Measurements from ENCODE around the gene ZFYVE28.
"Not testable (repeated sequence)": the region's sequence is repeated elsewhere in the genome, so short reads cannot be mapped to it uniquely, and the experiment has no call there.

ZFYVE28 gene

GRCh38 chr4:2390146-2390545, 28.3 kb downstream of the ZFYVE28 start:
- no peak for DNase-seq

- no peak for DNase-seq
Observed at GRCh38 chr4:2389691-2390090, 28.8 kb downstream of the ZFYVE28 start.

- no peak for DNase-seq
Observed at GRCh38 chr4:2388429-2389182, 29.8 kb downstream of the ZFYVE28 start.

- no peak for DNase-seq
Observed at GRCh38 chr4:2387829-2388228, 30.6 kb downstream of the ZFYVE28 start.

- no peak for DNase-seq
Observed at GRCh38 chr4:2387218-2387617, 31.2 kb downstream of the ZFYVE28 start.

- no peak for DNase-seq
Observed at GRCh38 chr4:2386717-2387116, 31.7 kb downstream of the ZFYVE28 start.

GRCh38 chr4:2385516-2385915, 32.9 kb downstream of the ZFYVE28 start:
- DNase-seq, result no peak

GRCh38 chr4:2384245-2384644, 34.2 kb downstream of the ZFYVE28 start:
- no peak for DNase-seq

GRCh38 chr4:2383760-2384159, 34.7 kb downstream of the ZFYVE28 start:
- DNase-seq, result no peak

GRCh38 chr4:2383220-2383631, 35.2 kb downstream of the ZFYVE28 start:
- DNase-seq, result not testable (repeated sequence)

GRCh38 chr4:2382769-2383202, 35.7 kb downstream of the ZFYVE28 start:
- DNase-seq, result not testable (repeated sequence)

GRCh38 chr4:2380589-2380988, 37.9 kb downstream of the ZFYVE28 start:
- not testable (repeated sequence) for DNase-seq

GRCh38 chr4:2378898-2379297, 39.5 kb downstream of the ZFYVE28 start:
- DNase-seq, result no peak

- DNase-seq, result no peak
Observed at GRCh38 chr4:2378401-2378800, 40.0 kb downstream of the ZFYVE28 start.

GRCh38 chr4:2377241-2377640, 41.2 kb downstream of the ZFYVE28 start:
- no peak for DNase-seq

GRCh38 chr4:2375427-2375826, 43.0 kb downstream of the ZFYVE28 start:
- no peak for DNase-seq

- DNase-seq, result no peak
Observed at GRCh38 chr4:2373532-2373931, 44.9 kb downstream of the ZFYVE28 start.

GRCh38 chr4:2372488-2373030, 45.9 kb downstream of the ZFYVE28 start:
- no peak for DNase-seq

- no peak for DNase-seq
Observed at GRCh38 chr4:2371765-2372487, 46.5 kb downstream of the ZFYVE28 start.

GRCh38 chr4:2370597-2371320, 47.7 kb downstream of the ZFYVE28 start:
- no peak for DNase-seq

GRCh38 chr4:2368746-2369437, 49.6 kb downstream of the ZFYVE28 start:
- no peak for DNase-seq

- no peak for DNase-seq
Observed at GRCh38 chr4:2367626-2368025, 50.8 kb downstream of the ZFYVE28 start.
